Raji (cell line): ENCODE measurements around the gene FEM1B.

Source experiments
- POLR2A ChIP-seq: IDR thresholded peaks from 2 replicates; pipeline ENCODE4 v1.6.1; 2011; ENCODE audit warnings: low read depth, low read length, control low read depth; ENCODE audit not compliant: insufficient read depth

Gene FEM1B

GRCh38 chr15:68252925-68253534, 24.5 kb upstream of the FEM1B start:
- TF ChIP-seq POLR2A, result no peak

DNA sequence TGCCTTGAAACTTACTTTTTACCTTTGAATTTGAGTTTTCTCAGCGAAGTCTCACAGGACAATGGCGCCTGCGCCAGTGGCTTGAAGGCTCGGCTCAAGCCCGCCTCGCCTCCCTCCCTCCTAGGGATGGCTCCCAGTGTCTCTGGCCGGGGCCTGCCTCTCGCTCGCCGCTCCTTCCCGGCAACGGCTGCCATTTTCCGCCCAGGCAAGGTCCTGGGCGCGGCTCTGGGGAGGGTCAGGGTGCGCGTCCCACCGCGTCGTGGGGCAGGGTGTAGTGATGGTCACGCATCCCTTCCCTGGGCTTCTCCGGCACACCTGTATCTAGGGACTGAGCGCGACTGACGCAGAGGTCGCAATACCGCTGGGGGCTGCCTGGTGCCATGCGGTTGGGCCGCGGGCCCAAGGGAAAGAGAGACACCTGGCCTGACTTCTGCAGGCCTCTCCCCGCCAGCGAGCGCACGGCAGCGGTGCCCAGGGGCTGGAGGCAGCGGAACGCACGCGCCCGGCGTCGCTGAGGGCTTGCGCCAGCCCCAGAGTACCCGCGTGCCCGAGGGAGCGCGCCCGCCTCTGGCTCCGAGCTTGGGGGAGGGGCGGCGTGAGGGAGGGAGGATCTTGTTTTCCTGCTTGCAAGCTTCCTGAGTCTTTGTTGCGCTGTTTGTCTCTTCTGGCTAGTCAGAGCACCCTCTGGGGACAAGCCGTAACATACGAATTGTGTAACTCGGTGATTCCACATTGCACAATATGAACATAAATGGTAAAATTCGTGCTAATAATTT, 20.7 kb upstream of the FEM1B start:
- no peak for TF ChIP-seq POLR2A

- no peak for TF ChIP-seq POLR2A
These were observed 18.9 kb upstream of the FEM1B start for GRCh38 chr15:68258692-68259091.

DNA sequence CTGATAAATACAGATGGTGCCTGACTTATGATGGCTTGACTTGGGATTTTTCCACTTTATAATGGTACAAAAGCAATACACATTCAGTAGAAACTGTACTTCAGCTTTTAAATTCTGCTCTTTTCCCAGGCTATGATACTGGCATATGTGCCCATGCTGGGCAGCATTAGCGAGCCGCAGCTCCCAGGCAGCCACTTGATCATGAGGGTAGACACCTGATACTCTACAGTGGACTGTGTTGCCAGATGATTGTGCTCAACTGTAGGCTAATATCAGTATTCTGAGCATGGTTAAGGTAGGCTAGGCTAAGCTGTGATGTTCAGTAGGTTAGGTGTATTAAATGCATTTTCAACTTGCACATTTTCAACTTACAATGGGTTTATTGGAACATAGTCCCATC, 17.7 kb upstream of the FEM1B start:
- TF ChIP-seq POLR2A, result no peak

- TF ChIP-seq POLR2A, result no peak
These were observed 16.3 kb upstream of the FEM1B start for GRCh38 chr15:68261241-68261640.

DNA sequence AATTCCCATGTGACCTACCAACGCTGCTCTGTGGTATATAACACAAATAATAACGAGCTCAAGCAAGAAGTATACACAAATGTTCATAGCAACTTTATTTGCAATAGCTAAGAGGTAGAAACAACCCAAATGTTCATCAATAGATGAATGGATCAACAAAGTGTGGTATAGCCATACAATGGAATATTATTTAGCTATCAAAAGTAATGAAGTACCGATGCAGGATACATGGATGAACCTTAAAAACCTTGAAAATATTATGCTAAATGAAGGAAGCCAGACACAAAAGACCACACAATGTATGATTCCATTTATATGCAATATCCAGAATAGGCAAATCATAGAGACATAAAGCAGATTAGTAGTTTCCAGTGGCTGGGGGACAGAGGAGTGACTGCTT, 15.6 kb upstream of the FEM1B start:
- no peak for TF ChIP-seq POLR2A

GRCh38 chr15:68262514-68263356, 14.8 kb upstream of the FEM1B start:
- TF ChIP-seq POLR2A, result no peak

GRCh38 chr15:68264282-68264681, 13.3 kb upstream of the FEM1B start:
- no peak for TF ChIP-seq POLR2A

DNA sequence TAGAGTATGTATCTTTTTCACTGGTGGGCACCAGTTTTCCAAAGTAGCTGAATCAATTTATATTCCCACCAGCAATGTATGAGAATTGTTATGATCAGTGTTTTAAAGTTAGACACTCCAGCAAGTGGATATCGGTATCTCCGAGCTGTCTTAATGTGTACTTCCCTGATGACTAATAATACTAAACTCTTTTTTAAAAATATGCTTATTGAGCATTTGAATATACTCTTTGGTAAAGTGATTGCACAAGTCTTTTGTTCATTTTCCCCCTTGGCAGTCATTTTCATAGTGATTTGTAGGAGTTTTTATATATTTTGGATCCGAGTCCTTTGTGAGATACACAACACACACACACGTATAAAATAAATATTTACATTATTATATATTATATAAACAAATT, 12.5 kb upstream of the FEM1B start:
- no peak for TF ChIP-seq POLR2A

- TF ChIP-seq POLR2A, result no peak
These were observed 11.9 kb upstream of the FEM1B start for GRCh38 chr15:68265674-68266073.

GRCh38 chr15:68268405-68268804, 9.1 kb upstream of the FEM1B start:
- TF ChIP-seq POLR2A, result no peak

GRCh38 chr15:68271854-68272471, 5.6 kb upstream of the FEM1B start:
- TF ChIP-seq POLR2A, result no peak

GRCh38 chr15:68272721-68273271, 4.7 kb upstream of the FEM1B start:
- no peak for TF ChIP-seq POLR2A

DNA sequence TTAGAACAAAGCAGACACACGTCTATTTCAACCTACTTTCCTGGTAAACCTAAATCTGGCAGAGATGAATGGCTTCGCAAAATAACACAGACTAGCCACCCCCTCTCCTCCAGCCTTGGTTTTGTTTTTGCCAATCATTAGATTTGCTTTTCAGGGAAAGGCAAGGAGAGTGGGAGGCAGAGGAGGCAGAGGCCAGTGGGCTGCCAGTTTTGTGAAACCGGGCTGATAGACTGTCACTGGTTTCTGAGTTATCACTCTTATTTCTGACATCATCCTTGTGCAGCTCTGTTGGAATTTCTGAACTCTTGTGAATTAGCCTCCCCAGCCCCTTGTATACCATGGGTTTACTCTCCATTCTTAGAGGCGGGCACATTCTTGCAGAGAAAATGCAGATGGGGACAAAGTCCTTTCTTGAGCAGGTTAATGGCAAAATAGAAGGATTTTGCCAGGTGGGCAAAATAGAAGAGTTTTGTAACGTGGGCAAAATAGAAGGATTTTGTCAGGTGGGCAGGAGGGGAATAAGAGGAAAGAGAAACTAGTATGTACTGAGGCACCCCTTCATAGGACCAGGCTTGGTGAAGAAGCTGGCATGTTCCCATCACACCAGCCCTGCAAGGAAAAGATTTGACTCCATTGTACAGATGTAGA, 3.2 kb upstream of the FEM1B start:
- TF ChIP-seq POLR2A, result no peak

- no peak for TF ChIP-seq POLR2A
These were observed 2.3 kb upstream of the FEM1B start for GRCh38 chr15:68275165-68275746.

- TF ChIP-seq POLR2A, result no peak
These were observed 877 bp upstream of the FEM1B start for GRCh38 chr15:68276668-68277067.
